HCT116 (cell line): ENCODE data around the gene STOML3. TPM values are rescaled to one million over a fixed set of nuclear protein-coding genes. Genes with fewer than 3 reads are reported as not detected.

Source experiments
- ATAC-seq: fragments of 200-7000 bp; cut with Tn5 transposase; 2 replicates; pipeline ENCODE4 v1.9.1; 2020; ENCODE audit warnings: mild to moderate bottlenecking, moderate library complexity
- BruUV-seq: library from RNA; stranded (reverse); fragments of 400-500 nt; replicated peaks from 2 replicates; lab custom pipeline; 2021; lab: Mats Ljungman, UMichigan
- CTCF ChIA-PET: fragments of 300-600 bp; sonication (Branson Sonifier 250); formaldehyde crosslinking; loops from one replicate; lab custom pipeline; 2021; ENCODE audit warnings: antibody characterized with exemption; lab: Charles Lee
- POLR2A ChIA-PET: fragments of 300-600, 350-600 bp; sonication (Branson Sonifier 250); formaldehyde crosslinking; loops from one replicate; lab custom pipeline; 2021; ENCODE audit warnings: antibody characterized with exemption; lab: Charles Lee
- RAD21 ChIA-PET, 2 experiments: fragments of 300-600 bp; sonication (Branson Sonifier 250); formaldehyde crosslinking; loops; one replicate each; lab custom pipeline; 2023; ENCODE audit warnings: low total read pairs in 2 of 2; ENCODE audit not compliant: uncharacterized antibody in 2 of 2, unreplicated experiment in 2 of 2, low non-redundant PET in 1 of 2; lab: Charles Lee
- DNase-seq: peaks from one replicate; pipeline ENCODE4 v3.0.0-alpha.2; 2010; ENCODE audit warnings: low read depth, low spot score
- H2AFZ ChIP-seq: fragments of 200-600 bp; shearing (Covaris generic), sonication (generic); 2 replicates; pipeline ENCODE4 v1.6.1; 2017; ENCODE audit warnings: low read depth, mixed run types, mixed read lengths, antibody characterized with exemption, low read length; ENCODE audit not compliant: poor library complexity, severe bottlenecking
- H3K27ac ChIP-seq: 2 replicates; pipeline ENCODE4 v1.5.1; 2012; ENCODE audit warnings: low read depth, low read length
- H3K27me3 ChIP-seq: fragments of 200-600 bp; sonication (generic); 2 replicates; pipeline ENCODE4 v1.6.1; 2016; ENCODE audit warnings: mixed run types, low read length, mixed read lengths; ENCODE audit not compliant: insufficient read depth
- H3K36me3 ChIP-seq, 2 experiments: fragments of 200-500 bp in 1 of 2; fragments of 200-600 bp in 1 of 2; sonication (Bioruptor generic) in 1 of 2; sonication (generic) in 1 of 2; 2 replicates each; pipeline versions ENCODE4 v1.5.1 to v1.6.1; 2014 to 2016; ENCODE audit warnings: low read length in 2 of 2, inconsistent platforms in 1 of 2, mixed read lengths in 1 of 2, mixed run types in 1 of 2; ENCODE audit not compliant: insufficient read depth in 2 of 2, control insufficient read depth in 1 of 2
- H3K4me1 ChIP-seq, 2 experiments: fragments of 200-600 bp in 1 of 2; sonication (generic) in 1 of 2; 2 replicates each; pipeline versions ENCODE4 v1.5.1 to v1.6.1; 2012 to 2017; ENCODE audit warnings: low read length in 2 of 2, inconsistent platforms in 1 of 2, mild to moderate bottlenecking in 1 of 2, mixed read lengths in 1 of 2, mixed run types in 1 of 2, moderate library complexity in 1 of 2; ENCODE audit not compliant: insufficient read depth in 2 of 2, control insufficient read depth in 1 of 2
- H3K4me2 ChIP-seq: fragments of 200-600 bp; sonication (generic); 2 replicates; pipeline ENCODE4 v1.6.1; 2017; ENCODE audit warnings: mixed run types, low read length, mixed read lengths
- H3K4me3 ChIP-seq, 2 experiments: fragments of 200-600 bp in 1 of 2; sonication (generic) in 1 of 2; replicated peaks in 1 of 2; 2 replicates each; pipeline ENCODE4 v1.5.1; 2011 to 2016; ENCODE audit warnings: low read length in 2 of 2, control low read depth in 1 of 2, low read depth in 1 of 2, mild to moderate bottlenecking in 1 of 2, mixed read lengths in 1 of 2, mixed run types in 1 of 2
- H3K79me2 ChIP-seq: fragments of 200-600 bp; sonication (generic); 2 replicates; pipeline ENCODE4 v1.6.1; 2017; ENCODE audit warnings: mild to moderate bottlenecking, mixed run types, low read length, moderate library complexity, mixed read lengths; ENCODE audit not compliant: insufficient read depth
- H3K9ac ChIP-seq: fragments of 200-600 bp; sonication (generic); 2 replicates; pipeline ENCODE4 v1.6.1; 2016; ENCODE audit warnings: low read length, mixed read lengths
- H3K9me2 ChIP-seq: fragments of 200-600 bp; sonication (generic), shearing (Covaris generic); 2 replicates; pipeline ENCODE4 v1.6.1; 2017; ENCODE audit warnings: mixed run types, mild to moderate bottlenecking, moderate library complexity; ENCODE audit not compliant: insufficient read depth
- H3K9me3 ChIP-seq, 2 experiments: fragments of 200-500 bp in 1 of 2; fragments of 200-600 bp in 1 of 2; sonication (Bioruptor generic) in 1 of 2; sonication (generic) in 1 of 2; 2 replicates each; pipeline ENCODE4 v1.6.1; 2014 to 2017; ENCODE audit warnings: low read length in 2 of 2, mixed read lengths in 2 of 2, inconsistent platforms in 1 of 2, low read depth in 1 of 2, mild to moderate bottlenecking in 1 of 2, mixed run types in 1 of 2, moderate library complexity in 1 of 2; ENCODE audit not compliant: control insufficient read depth in 1 of 2, insufficient read depth in 1 of 2
- H4K20me1 ChIP-seq: fragments of 200-600 bp; sonication (generic), shearing (Covaris generic); 2 replicates; pipeline ENCODE4 v1.6.1; 2017; ENCODE audit warnings: mixed run types, mild to moderate bottlenecking, moderate library complexity; ENCODE audit not compliant: insufficient read depth
- CBX3 ChIP-seq: IDR thresholded peaks from 2 replicates; pipeline ENCODE4 v1.6.1; 2012; ENCODE audit warnings: low read depth
- CEBPB ChIP-seq: IDR thresholded peaks from 2 replicates; pipeline ENCODE4 v1.6.1; 2012; ENCODE audit warnings: low read depth
- CTCF ChIP-seq, 3 experiments: fragments of 200-600 bp in 1 of 3; sonication (generic) in 1 of 3; IDR thresholded peaks in 2 of 3; conservative IDR thresholded peaks in 1 of 3; 2 replicates each; pipeline ENCODE4 v1.5.1; 2012 to 2017; ENCODE audit warnings: low read depth in 2 of 3, low read length in 2 of 3, antibody characterized with exemption in 1 of 3, borderline replicate concordance in 1 of 3, control low read depth in 1 of 3, mild to moderate bottlenecking in 1 of 3, mixed read lengths in 1 of 3, mixed run types in 1 of 3, moderate library complexity in 1 of 3; ENCODE audit not compliant: insufficient read depth in 1 of 3
- EGR1 ChIP-seq: IDR thresholded peaks from 2 replicates; pipeline ENCODE4 v1.6.1; 2012; ENCODE audit warnings: low read depth
- MAX ChIP-seq: IDR thresholded peaks from 2 replicates; pipeline ENCODE4 v1.6.1; 2012
- POLR2A ChIP-seq: IDR thresholded peaks from 2 replicates; pipeline ENCODE4 v1.7.0; 2011; ENCODE audit warnings: borderline replicate concordance; ENCODE audit not compliant: insufficient read depth, insufficient read length; ENCODE audit errors: extremely low read depth
- POLR2AphosphoS5 ChIP-seq: IDR thresholded peaks from 2 replicates; pipeline ENCODE4 v1.6.1; 2011; ENCODE audit warnings: mild to moderate bottlenecking, low read depth, low read length, moderate library complexity
- RAD21 ChIP-seq: IDR thresholded peaks from 2 replicates; pipeline ENCODE4 v1.6.1; 2012; ENCODE audit warnings: low read depth, mild to moderate bottlenecking
- REST ChIP-seq: IDR thresholded peaks from 2 replicates; pipeline ENCODE4 v1.6.1; 2012; ENCODE audit warnings: low read depth
- SIN3A ChIP-seq: IDR thresholded peaks from 2 replicates; pipeline ENCODE4 v1.6.1; 2012; ENCODE audit warnings: low read depth
- SP1 ChIP-seq: IDR thresholded peaks from 2 replicates; pipeline ENCODE4 v1.6.1; 2012; ENCODE audit warnings: low read depth
- SRF ChIP-seq: IDR thresholded peaks from 2 replicates; pipeline ENCODE4 v1.6.1; 2012; ENCODE audit warnings: low read depth
- YY1 ChIP-seq: IDR thresholded peaks from 2 replicates; pipeline ENCODE4 v1.6.1; 2011; ENCODE audit warnings: low read length, low read depth, moderate library complexity, mild to moderate bottlenecking; ENCODE audit not compliant: insufficient replicate concordance; ENCODE audit errors: extremely low read depth
- ZNF274 ChIP-seq: fragments of 200-500 bp; sonication (Bioruptor generic); IDR thresholded peaks from 2 replicates; pipeline ENCODE4 v1.6.1; 2014; ENCODE audit warnings: mild to moderate bottlenecking, low read depth, low read length, inconsistent platforms
- intact Hi-C: fragments of 100-400 bp; cut with micrococcal nuclease; formaldehyde crosslinking; loops from 2 replicates; pipeline ENCODE4 v1.10.0; 2022
- total RNA-seq: library from RNA; stranded (reverse); gene quantifications from one replicate; pipeline ENCODE4 v1.2.1, GENCODE V29; 2021; ENCODE audit not compliant: unreplicated experiment

The STOML3 gene
- total RNA-seq, 1 experiment from 2014 or later, result not detected

DNA sequence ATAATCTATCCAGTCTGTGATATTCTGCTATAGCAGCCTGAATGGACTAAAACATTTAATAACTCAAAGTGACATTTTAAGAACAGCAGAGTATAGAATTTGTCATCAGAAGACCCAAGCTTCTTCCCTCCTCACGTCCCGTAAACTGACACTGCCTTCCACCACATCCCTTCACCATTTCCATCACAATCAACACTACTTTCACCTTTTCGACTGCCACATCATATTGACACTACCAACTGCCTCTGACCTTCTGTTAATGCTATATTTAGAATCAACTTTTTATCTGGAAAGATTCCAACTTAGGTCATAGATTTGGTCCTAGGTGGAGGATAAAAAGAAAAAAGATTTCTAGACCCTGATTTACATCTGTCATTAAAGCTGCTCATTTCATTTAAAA lies 39.6 kb downstream of the STOML3 start:
- RAD21 ChIA-PET, result no interaction called here
- Histone ChIP-seq H3K4me2 (no peak overlapping the region), H3K27me3 (0 out of 2 replicates have a peak, but pooled peaks cover 7% of the 10 kb centered on the region), H3K9me2 (no peaks in the 10 kb centered on the region), H3K4me3 (no peak overlapping the region), H4K20me1 (no peaks in the 10 kb centered on the region), H2AFZ (no peak overlapping the region), H3K4me1 (no peaks in the 10 kb centered on the region; a peak in 1 of 4 replicates), H3K79me2 (no peaks in the 10 kb centered on the region), H3K36me3 (no peaks in the 10 kb centered on the region), H3K9ac (no peak overlapping the region), H3K27ac (no peak overlapping the region), H3K9me3 (no peaks in the 10 kb centered on the region)
- BruUV-seq, result no TSS peak
- POLR2A ChIA-PET, result no interaction called here
- CTCF ChIA-PET, result no interaction called here
- no peak for DNase-seq
- intact Hi-C loops, result no loop called here
- ATAC-seq, result no peak
- no peak for TF ChIP-seq POLR2A
- no peak for TF ChIP-seq CTCF (IDR thresholded peaks at IDR 0.05 in 2 of 3, conservative IDR thresholded peaks at IDR 0.05 in 1 of 3; ENCODE audit: borderline replicate concordance in 1 of 3, insufficient read depth in 1 of 3, low read depth in 2 of 3, low read length in 2 of 3)
- no peak for TF ChIP-seq YY1
- no peak for TF ChIP-seq CEBPB
- no peak for TF ChIP-seq CBX3
- TF ChIP-seq SP1, result no peak
- no peak for TF ChIP-seq EGR1
- TF ChIP-seq ZNF274, result no peak
- TF ChIP-seq POLR2AphosphoS5, result no peak
- TF ChIP-seq RAD21, result no peak
- no peak for TF ChIP-seq SIN3A
- no peak for TF ChIP-seq MAX
- no peak for TF ChIP-seq SRF
- TF ChIP-seq REST, result no peak
